UCSD-AML1 (cell line): Measurements from ENCODE around the gene SLC41A1.
"Not testable (repeated sequence)": the region's sequence is repeated elsewhere in the genome, so short reads cannot be mapped to it uniquely, and the experiment has no call there.

ENCODE experiments used
- DNase-seq: peaks from one replicate; lab custom pipeline; 2025; ENCODE audit not compliant: unreplicated experiment; lab: John Stamatoyannopoulos, UW

SLC41A1 gene

DNA sequence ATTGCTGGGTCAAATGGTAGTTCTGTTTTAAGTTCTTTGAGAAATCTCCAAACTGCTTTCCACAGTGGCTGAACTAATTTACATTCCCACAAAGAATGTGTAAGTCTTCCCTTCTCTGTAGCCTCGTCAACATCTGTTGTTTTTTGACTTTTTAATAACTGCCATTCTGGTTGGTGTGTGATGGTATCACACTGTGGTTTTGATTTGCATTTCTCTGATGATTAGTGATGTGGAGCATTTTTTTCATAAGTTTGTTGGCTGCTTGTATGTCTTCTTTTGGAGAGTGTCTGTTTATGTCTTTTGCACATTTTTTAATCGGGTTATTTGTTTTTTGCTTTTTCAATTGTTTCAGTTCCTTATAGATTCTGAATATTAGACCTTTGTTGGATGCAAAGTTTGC is 10.3 kb upstream of the SLC41A1 start:
- not testable (repeated sequence) for DNase-seq

GRCh38 chr1:205822397-205822796 is 9.4 kb upstream of the SLC41A1 start:
- no peak for DNase-seq

- no peak for DNase-seq
Measured at GRCh38 chr1:205817988-205818387, 5.0 kb upstream of the SLC41A1 start.

DNA sequence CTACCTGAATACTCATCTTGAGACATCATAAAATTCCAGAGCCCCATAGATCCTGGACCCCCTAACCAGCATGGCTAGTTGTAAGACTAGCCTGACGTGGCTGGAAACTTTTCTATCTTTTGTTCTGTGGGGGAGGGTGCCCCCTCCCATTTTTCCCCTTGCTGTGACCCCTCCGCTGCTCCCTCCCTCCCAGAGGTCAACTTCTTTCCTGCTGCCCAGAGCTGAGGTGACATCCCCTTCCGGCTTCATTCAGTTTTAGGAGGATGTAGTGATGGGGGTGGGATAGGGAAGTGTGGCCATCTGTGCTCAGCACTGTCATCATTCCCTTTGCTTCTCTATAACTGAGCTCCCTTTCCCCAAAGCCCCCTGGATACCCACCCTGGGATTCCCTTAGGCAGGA is 4.4 kb upstream of the SLC41A1 start:
- DNase-seq = no peak

- DNase-seq = no peak
Measured at GRCh38 chr1:205813755-205814058, 709 bp upstream of the SLC41A1 start.

GRCh38 chr1:205812271-205812877 is 624 bp downstream of the SLC41A1 start:
- DNase-seq = peak; percentile 48

DNA sequence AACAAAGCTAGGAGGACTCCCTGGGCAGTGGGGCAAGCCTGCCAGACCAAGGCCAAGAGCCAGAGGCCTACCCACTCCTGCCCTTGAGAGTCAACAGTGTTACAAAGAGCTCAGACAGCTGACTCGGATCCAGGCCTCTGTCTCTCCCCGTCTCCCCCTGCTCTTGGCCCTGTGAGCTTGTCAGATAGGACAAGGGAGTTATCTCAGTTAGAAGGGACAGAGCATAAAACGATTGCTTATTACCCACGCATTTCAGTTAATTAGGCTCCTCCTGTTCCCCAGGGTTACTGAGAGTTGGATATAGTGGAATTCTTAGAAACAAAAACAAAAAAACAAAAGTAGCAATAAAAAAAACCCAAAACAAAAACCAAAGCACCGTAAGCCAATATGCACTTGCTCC is 1.3 kb downstream of the SLC41A1 start:
- DNase-seq = no peak

GRCh38 chr1:205810448-205811157 is 2.4 kb downstream of the SLC41A1 start:
- DNase-seq = no peak

DNA sequence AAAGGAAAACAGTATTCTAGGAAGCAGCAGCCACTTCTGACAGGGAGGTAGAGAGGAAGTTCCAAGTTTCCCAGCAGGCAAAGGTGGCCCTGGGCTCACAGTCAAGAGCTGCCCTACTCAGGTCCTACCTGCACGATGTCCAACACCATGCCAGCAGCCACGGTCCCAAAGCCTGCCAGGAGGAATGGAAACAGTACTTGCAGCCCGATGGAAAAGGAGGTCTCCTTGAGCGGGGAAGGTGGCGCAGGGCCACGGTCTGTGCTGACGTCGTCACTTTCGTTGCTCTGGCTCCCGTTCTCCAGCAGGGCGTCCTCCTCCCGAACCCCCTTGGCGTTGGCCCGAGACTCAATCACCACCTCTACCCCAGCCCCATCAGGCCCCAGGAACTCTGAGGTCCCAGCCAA is 3.1 kb downstream of the SLC41A1 start:
- no peak for DNase-seq

GRCh38 chr1:205809469-205809868 is 3.5 kb downstream of the SLC41A1 start:
- no peak for DNase-seq

- DNase-seq = no peak
Measured at GRCh38 chr1:205805082-205805711, 7.8 kb downstream of the SLC41A1 start.

DNA sequence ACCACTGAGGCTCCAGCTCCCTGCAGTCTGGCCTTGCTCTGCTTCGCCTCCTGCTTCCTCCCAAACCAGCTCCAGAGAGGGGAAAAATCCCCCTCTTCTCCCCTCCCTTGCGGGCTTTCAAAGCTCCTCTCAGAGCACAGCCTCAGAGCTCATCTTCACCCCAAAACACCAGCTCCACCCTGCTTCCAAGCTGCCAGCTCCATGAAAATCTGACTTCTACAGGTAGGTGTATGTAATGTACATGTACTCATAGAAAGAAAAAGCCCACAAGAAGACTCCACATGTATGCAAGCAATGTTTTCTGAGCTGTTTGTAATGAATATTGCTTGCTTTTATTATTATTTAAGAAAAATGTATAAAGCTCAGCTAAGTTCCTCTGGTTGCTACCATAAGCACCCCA is 8.4 kb downstream of the SLC41A1 start:
- DNase-seq = no peak

DNA sequence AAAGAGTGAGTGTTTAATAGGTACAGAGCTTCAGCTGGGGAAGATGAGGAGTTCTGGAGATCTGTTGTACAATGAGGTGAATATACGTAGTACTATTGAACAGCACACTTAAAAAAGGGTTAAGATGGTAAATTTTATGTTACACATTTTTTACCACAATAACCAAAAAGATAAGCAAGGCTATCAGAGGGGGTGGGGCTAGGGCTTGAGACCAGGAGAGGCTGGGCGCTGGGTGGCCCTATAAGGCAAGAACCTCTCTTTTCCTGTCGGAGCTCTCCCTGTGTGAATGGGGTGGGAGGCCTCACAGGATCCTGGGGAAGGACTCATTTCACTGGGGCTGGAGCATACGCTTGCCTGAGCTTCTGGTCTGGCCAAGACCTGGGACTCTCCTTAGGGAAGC is 9.0 kb downstream of the SLC41A1 start:
- no peak for DNase-seq

GRCh38 chr1:205802060-205802459 is 10.9 kb downstream of the SLC41A1 start:
- no peak for DNase-seq

DNA sequence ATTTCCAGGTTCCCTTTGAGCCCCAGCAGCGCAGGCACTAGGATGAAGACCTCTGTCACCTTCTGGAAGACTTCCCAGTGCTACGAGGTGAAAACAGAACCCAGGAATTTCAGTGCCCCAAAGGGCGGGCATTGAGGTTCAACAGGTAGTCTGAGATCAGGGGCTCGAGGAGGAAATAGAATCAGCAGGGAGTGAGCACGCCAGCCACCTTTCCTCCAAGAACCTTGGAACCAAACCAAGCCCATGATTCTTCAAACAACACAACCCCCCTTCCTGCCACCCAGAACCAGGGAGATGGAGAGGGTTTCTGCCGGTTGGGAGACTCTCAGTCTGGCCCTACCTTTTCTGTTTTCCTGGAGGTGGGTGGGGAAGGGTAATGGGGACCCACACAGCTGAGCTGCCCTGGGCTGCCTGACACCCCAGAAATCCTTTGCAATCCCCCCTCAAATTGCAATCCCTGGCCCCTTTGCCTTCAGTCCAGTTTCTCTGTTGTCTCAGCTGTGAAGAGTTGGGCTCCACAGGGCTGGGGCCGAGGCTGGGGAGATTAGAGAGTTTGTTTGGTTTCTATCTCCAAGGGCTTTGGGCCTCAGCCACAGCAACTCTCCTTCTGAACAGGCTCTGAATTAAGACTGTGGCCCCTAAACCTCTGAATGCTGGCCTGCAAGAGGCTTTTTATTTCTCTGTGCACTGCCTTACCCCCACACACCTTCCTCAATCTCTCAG is 11.9 kb downstream of the SLC41A1 start:
- DNase-seq = no peak

DNA sequence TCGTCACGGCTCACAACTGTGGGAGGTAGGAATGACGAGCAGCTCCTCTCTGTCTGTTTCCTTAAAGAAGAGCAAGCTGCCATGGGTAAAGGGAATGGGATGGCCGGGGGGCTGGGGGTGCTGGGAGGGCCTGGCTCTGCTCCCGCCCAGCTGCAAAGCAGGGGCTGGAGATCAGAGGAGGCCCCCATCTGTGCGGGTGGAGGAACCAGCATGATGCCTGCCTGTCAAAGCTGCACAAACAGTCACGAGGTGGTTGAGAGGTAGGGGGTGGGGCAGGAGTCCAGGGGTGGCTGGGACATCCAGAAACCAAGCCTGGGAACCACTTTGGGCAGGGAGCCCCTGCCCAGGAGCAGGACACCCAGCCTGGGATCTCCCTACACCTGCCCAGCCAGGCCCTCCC is 12.6 kb downstream of the SLC41A1 start:
- no peak for DNase-seq

- DNase-seq = no peak
Measured at GRCh38 chr1:205798577-205798976, 14.4 kb downstream of the SLC41A1 start.

- DNase-seq = no peak
Measured at GRCh38 chr1:205797168-205797567, 15.8 kb downstream of the SLC41A1 start.

GRCh38 chr1:205794011-205794730 is 18.8 kb downstream of the SLC41A1 start:
- DNase-seq = no peak

- no peak for DNase-seq
Measured at GRCh38 chr1:205792961-205793673, 19.9 kb downstream of the SLC41A1 start.

DNA sequence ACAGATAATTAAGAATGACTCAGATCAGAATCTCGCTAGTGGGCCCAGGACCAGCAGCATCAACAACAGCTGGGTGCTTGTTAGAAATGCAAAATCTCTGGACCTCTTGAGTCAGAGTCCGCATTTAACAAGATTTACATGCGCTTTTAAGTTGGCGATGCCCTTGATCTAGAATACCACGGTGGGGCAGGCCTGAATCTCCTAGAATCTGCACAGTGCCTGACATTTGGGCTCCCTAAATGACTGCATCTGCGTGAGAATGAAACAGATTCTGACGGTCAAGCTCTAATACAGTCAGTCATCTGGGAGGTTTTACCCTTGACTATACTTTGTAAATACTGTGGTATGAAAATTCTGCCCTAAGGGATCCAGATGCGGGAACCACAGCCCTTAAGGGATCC is 20.5 kb downstream of the SLC41A1 start:
- DNase-seq = no peak
